GM23248 (cell line): ENCODE results near the gene KCNT1. TPM values are rescaled to one million over a fixed set of nuclear protein-coding genes. Genes with fewer than 3 reads are reported as not detected.

Experiments used
- DNase-seq: peaks from one replicate; pipeline ENCODE4 v3.0.0-alpha.2; 2015
- H2AFZ ChIP-seq: fragments of 200-600 bp; sonication (generic); 2 replicates; pipeline ENCODE4 v1.6.1; 2016; ENCODE audit warnings: antibody characterized with exemption
- H3F3A ChIP-seq: fragments of 200-600 bp; sonication (generic); 2 replicates; pipeline ENCODE4 v1.6.1; 2016; ENCODE audit warnings: mild to moderate bottlenecking, antibody characterized with exemption, mixed run types; ENCODE audit not compliant: insufficient read depth
- H3K27ac ChIP-seq: fragments of 200-600 bp; sonication (generic); 2 replicates; pipeline ENCODE4 v1.5.1; 2016; ENCODE audit warnings: mild to moderate bottlenecking
- H3K27me3 ChIP-seq: fragments of 200-600 bp; sonication (generic); replicated peaks from 2 replicates; pipeline ENCODE4 v1.6.1; 2016; ENCODE audit warnings: mild to moderate bottlenecking; ENCODE audit not compliant: insufficient read depth
- H3K36me3 ChIP-seq: fragments of 200-600 bp; sonication (generic); 2 replicates; pipeline ENCODE4 v1.6.1; 2016; ENCODE audit warnings: low read depth, mild to moderate bottlenecking
- H3K4me1 ChIP-seq: fragments of 200-600 bp; sonication (generic); 2 replicates; pipeline ENCODE4 v1.6.1; 2016; ENCODE audit warnings: mild to moderate bottlenecking; ENCODE audit not compliant: insufficient read depth
- H3K4me2 ChIP-seq: fragments of 200-600 bp; sonication (generic); one replicate; pipeline ENCODE4 v1.6.1; 2016; ENCODE audit warnings: mild to moderate bottlenecking; ENCODE audit not compliant: unreplicated experiment
- H3K4me3 ChIP-seq: fragments of 200-600 bp; sonication (generic); 2 replicates; pipeline ENCODE4 v1.5.1; 2016; ENCODE audit warnings: mild to moderate bottlenecking
- H3K79me2 ChIP-seq: fragments of 200-600 bp; sonication (generic); 2 replicates; pipeline ENCODE4 v1.6.1; 2016; ENCODE audit warnings: mild to moderate bottlenecking; ENCODE audit not compliant: insufficient read depth
- H3K9ac ChIP-seq: fragments of 200-600 bp; sonication (generic); 2 replicates; pipeline ENCODE4 v1.6.1; 2016; ENCODE audit warnings: mild to moderate bottlenecking
- H3K9me2 ChIP-seq: fragments of 200-600 bp; sonication (generic); 2 replicates; pipeline ENCODE4 v1.6.1; 2016; ENCODE audit warnings: mixed run types, mild to moderate bottlenecking, moderate library complexity; ENCODE audit not compliant: insufficient read depth
- H3K9me3 ChIP-seq: fragments of 200-600 bp; sonication (generic); one replicate; pipeline ENCODE4 v1.6.1; 2017; ENCODE audit warnings: low read depth
- H4K20me1 ChIP-seq: fragments of 200-600 bp; sonication (generic); 2 replicates; pipeline ENCODE4 v1.6.0; 2016; ENCODE audit not compliant: insufficient read depth
- EZH2 ChIP-seq: fragments of 200-600 bp; sonication (generic); IDR thresholded peaks from 2 replicates; pipeline ENCODE4 v1.6.1; 2018; ENCODE audit warnings: antibody characterized with exemption, mild to moderate bottlenecking; ENCODE audit not compliant: insufficient read depth, poor library complexity, severe bottlenecking
- EZH2phosphoT487 ChIP-seq: fragments of 200-600 bp; sonication (generic); IDR thresholded peaks from 2 replicates; pipeline ENCODE4 v1.6.1; 2018; ENCODE audit warnings: antibody characterized with exemption, moderate library complexity, mild to moderate bottlenecking, low read depth; ENCODE audit not compliant: insufficient read depth
- WGBS, 2 experiments: methylation state at CpG; one replicate each; pipeline ENCODE4 v1.1.6; 2015 to 2017; ENCODE audit warnings: low lambda C conversion rate in 2 of 2, low coverage in 1 of 2; ENCODE audit errors: missing lambda C conversion rate in 2 of 2; 5-methylcytosine and 5-hydroxymethylcytosine counted together
- in situ Hi-C: fragments of 300-500 bp; cut with MboI; formaldehyde crosslinking; loops from 2 replicates; pipeline ENCODE4 v1.15.0; 2020
- polyA plus RNA-seq: library from polyadenylated mRNA; unstranded; fragments of >200 nt; fragmentation: Nextera tagmentation; extraction: Ambion mirVana; gene quantifications from 2 replicates; pipeline ENCODE4 v1.2.1, GENCODE V29; 2016
- total RNA-seq: library from RNA; depleted of rRNA; stranded (reverse); fragments of >200 nt; shearing (Covaris generic); gene quantifications from 2 replicates; pipeline ENCODE4 v1.2.3, GENCODE V29; 2014

Gene KCNT1
- total and polyA plus RNA-seq, 2 experiments from 2014 or later = not detected

DNA sequence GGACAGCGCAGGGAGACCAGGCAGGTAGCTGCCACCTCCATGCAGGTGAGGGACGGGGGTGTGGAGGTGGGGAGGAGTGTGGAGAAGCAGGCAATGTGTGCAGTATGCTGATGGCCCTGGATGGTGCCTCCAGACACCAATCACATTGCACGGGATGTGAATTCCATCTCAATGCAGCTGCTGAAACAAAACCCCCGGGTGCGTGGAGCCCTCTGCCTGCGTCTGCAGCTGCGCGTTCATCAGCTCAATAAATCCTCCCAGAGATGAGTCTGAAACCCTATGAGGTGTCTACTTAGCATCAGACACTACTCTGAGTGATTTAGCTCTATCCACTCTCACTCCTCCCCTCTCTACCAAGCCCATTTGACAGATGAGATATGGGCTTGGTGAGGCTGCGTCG is 13.0 kb upstream of the KCNT1 start:
- DNase-seq = no peak
- Histone ChIP-seq H4K20me1 (no peaks in the 10 kb centered on the region), H3K36me3 (no peaks in the 10 kb centered on the region), H3K4me2 (no peak overlapping the region), H3K9ac (no peak overlapping the region), H3K4me1 (no peaks in the 10 kb centered on the region), H3K9me3 (no peaks in the 10 kb centered on the region), H3F3A (no peaks in the 10 kb centered on the region), H3K27me3 (no peaks in the 10 kb centered on the region; the same call in 1 of the 2 replicates), H3K27ac (no peak overlapping the region), H3K9me2 (no peaks in the 10 kb centered on the region), H3K4me3 (no peak overlapping the region), H2AFZ (no peak overlapping the region), H3K79me2 (no peaks in the 10 kb centered on the region)
- TF ChIP-seq EZH2 (no peak), EZH2phosphoT487 (no peak)
- in situ Hi-C loops = no loop called here
- 63 to 69% methylated on average over 10 of the region's 10 CpGs for WGBS, 2 experiments

DNA sequence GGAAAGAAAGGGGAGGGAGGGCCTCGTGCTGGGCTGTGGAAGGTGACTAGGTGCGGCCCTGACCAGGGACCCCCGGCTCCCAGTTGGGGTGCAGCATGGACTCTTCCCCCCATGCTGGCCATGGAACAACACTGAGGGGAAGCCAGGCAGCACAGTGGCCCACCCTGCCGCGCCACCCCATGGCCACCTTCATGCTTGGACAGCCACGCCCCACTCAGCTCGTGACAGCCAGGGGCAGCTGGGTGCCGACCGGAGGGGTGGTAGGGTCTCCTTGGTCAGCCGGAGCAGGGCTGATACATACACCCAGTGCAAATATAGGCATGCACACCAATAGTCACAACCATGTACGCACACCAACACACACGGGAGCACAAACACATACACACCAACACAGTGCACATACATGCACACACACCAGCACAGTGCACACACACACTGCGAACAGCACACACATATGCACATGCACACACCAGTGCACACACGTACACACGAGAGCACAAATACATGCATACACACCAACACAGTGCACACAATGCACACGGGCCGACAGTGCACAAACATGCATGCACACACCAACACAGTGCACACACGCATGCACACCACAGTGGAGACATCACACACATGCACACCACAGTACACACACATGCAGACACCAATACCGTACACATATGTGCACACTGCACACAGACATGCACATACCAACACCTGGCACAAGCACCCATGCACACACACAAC is 11.0 kb upstream of the KCNT1 start:
- no peaks in the 10 kb centered on the region for H3K9me2 ChIP-seq
- WGBS, 2 experiments = 76 to 77% methylated on average over 16 to 19 of the region's 19 CpGs
- H3K27me3 ChIP-seq = no peaks in the 10 kb centered on the region; the same call in 1 of the 2 replicates
- TF ChIP-seq EZH2phosphoT487 = no peak
- no peak for TF ChIP-seq EZH2
- no peak overlapping the region for H3K4me3 ChIP-seq
- no peaks in the 10 kb centered on the region for H3K4me1 ChIP-seq
- in situ Hi-C loops = no loop called here
- H3F3A ChIP-seq = no peaks in the 10 kb centered on the region
- no peaks in the 10 kb centered on the region for H3K79me2 ChIP-seq
- no peaks in the 10 kb centered on the region for H3K9me3 ChIP-seq
- no peak overlapping the region for H3K9ac ChIP-seq
- H3K4me2 ChIP-seq = no peak overlapping the region
- no peaks in the 10 kb centered on the region for H4K20me1 ChIP-seq
- H3K36me3 ChIP-seq = no peaks in the 10 kb centered on the region
- no peak overlapping the region for H3K27ac ChIP-seq
- no peak overlapping the region for H2AFZ ChIP-seq
- DNase-seq = no peak

DNA sequence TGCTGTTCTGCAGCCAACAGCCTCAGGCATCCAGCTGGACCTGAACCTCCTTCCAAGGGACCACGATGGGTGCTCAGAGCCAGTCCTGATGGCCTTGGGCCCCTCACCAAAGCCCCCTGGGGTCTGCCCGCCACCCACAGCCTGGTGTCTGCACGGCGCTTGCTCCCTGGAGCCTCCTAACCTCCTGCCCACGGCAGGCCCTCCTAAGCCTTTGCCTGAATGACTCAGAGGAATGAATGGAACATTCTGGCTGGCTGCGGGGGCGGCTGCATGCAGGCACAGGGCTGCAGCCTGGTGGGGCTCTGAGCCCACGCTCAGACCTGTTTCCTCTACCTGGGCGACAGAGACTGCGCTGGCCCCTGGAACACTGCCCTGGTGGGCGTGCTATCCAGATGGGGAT is 9.6 kb upstream of the KCNT1 start:
- TF ChIP-seq EZH2 = no peak
- no peak for TF ChIP-seq EZH2phosphoT487
- H3K27me3 ChIP-seq = no peaks in the 10 kb centered on the region; the same call in 1 of the 2 replicates
- no peak overlapping the region for H3K9ac ChIP-seq
- in situ Hi-C loops = no loop called here
- H3K36me3 ChIP-seq = no peaks in the 10 kb centered on the region
- H3F3A ChIP-seq = no peaks in the 10 kb centered on the region
- H3K4me1 ChIP-seq = no peaks in the 10 kb centered on the region
- H3K4me3 ChIP-seq = no peak overlapping the region
- H3K4me2 ChIP-seq = no peak overlapping the region
- H2AFZ ChIP-seq = no peak overlapping the region
- no peaks in the 10 kb centered on the region for H4K20me1 ChIP-seq
- WGBS, 2 experiments = 45 to 50% methylated on average over 11 of the region's 11 CpGs
- no peak overlapping the region for H3K27ac ChIP-seq
- H3K9me2 ChIP-seq = no peaks in the 10 kb centered on the region
- H3K79me2 ChIP-seq = no peaks in the 10 kb centered on the region
- DNase-seq = peak; percentile 77
- no peaks in the 10 kb centered on the region for H3K9me3 ChIP-seq

DNA sequence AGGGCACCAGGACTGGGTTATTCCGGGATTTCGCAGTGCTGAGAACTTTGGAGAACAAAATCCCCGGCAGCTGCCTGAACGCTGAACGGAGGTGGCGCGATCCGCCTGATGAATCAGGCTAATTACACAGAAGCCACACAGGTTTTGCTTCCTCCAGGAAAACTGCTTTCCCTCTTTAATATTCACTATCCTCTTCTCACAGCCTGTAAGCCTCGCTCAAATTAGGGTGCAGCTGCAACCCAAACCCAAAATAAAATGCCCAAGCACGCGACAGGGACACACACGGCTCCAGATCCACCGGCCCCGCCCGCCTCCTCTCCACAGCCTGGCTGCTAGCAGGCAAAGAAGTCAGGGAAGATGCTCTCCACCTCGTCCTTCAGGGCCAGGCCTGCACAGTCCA is 8.7 kb upstream of the KCNT1 start:
- Histone ChIP-seq H3K9me3 (no peaks in the 10 kb centered on the region), H3K9ac (no peak overlapping the region), H3F3A (no peaks in the 10 kb centered on the region), H3K27ac (no peak overlapping the region), H3K36me3 (no peaks in the 10 kb centered on the region), H4K20me1 (no peaks in the 10 kb centered on the region), H3K9me2 (no peaks in the 10 kb centered on the region), H3K4me3 (no peak overlapping the region), H2AFZ (no peak overlapping the region), H3K4me2 (no peak overlapping the region), H3K27me3 (no peaks in the 10 kb centered on the region; the same call in 1 of the 2 replicates), H3K79me2 (no peaks in the 10 kb centered on the region), H3K4me1 (no peaks in the 10 kb centered on the region)
- WGBS, 2 experiments = 50 to 54% methylated on average over 16 of the region's 16 CpGs
- in situ Hi-C loops = no loop called here
- no peak for TF ChIP-seq EZH2phosphoT487
- no peak for TF ChIP-seq EZH2
- no peak for DNase-seq
